Measurements from ENCODE around the gene TMEM161A.

DNA sequence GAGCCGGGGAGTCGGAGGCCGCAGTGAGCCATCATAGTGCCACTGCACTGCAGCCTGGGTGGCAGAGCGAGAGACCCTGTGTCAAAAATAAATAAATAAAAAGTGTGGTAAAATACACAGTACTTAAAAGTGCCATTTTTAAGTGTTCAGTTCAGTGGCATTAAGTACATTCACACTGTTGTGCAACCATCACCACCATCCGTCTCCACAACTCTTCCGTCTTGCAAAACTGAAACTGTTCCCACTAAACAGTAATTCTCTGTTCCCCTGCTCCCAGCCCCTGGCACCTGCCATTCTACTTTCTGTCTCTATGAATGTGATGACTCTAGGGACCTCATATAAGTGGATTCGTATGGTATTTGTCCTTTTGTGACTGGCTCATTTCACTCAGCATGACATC lies 61.2 kb downstream of the TMEM161A start:
- TF ChIP-seq, protein P1, sequence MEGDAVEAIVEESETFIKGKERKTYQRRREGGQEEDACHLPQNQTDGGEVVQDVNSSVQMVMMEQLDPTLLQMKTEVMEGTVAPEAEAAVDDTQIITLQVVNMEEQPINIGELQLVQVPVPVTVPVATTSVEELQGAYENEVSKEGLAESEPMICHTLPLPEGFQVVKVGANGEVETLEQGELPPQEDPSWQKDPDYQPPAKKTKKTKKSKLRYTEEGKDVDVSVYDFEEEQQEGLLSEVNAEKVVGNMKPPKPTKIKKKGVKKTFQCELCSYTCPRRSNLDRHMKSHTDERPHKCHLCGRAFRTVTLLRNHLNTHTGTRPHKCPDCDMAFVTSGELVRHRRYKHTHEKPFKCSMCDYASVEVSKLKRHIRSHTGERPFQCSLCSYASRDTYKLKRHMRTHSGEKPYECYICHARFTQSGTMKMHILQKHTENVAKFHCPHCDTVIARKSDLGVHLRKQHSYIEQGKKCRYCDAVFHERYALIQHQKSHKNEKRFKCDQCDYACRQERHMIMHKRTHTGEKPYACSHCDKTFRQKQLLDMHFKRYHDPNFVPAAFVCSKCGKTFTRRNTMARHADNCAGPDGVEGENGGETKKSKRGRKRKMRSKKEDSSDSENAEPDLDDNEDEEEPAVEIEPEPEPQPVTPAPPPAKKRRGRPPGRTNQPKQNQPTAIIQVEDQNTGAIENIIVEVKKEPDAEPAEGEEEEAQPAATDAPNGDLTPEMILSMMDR (IDR thresholded peaks at IDR 0.05): no peak
- TF ChIP-seq POLR2A (IDR thresholded peaks at IDR 0.05): no peak
- TF ChIP-seq POLR2AphosphoS5 (IDR thresholded peaks at IDR 0.05; ENCODE audit: insufficient read depth in 1 of 2, low read depth in 1 of 2): no peak
